ENCODE results near the gene STK4.
"Not testable (repeated sequence)": the region's sequence is repeated elsewhere in the genome, so short reads cannot be mapped to it uniquely, and the experiment has no call there.

- TF ChIP-seq CTCF (IDR thresholded peaks at IDR 0.05); ZFX (IDR thresholded peaks at IDR 0.05; ENCODE audit: borderline replicate concordance): not testable (repeated sequence)
Measured at GRCh38 chr20:45014131-45014530, 47.8 kb downstream of the STK4 start.
